Measurements from ENCODE around the gene FARP2.
"Not testable (repeated sequence)": the region's sequence is repeated elsewhere in the genome, so short reads cannot be mapped to it uniquely, and the experiment has no call there.

The FARP2 gene, protein sequence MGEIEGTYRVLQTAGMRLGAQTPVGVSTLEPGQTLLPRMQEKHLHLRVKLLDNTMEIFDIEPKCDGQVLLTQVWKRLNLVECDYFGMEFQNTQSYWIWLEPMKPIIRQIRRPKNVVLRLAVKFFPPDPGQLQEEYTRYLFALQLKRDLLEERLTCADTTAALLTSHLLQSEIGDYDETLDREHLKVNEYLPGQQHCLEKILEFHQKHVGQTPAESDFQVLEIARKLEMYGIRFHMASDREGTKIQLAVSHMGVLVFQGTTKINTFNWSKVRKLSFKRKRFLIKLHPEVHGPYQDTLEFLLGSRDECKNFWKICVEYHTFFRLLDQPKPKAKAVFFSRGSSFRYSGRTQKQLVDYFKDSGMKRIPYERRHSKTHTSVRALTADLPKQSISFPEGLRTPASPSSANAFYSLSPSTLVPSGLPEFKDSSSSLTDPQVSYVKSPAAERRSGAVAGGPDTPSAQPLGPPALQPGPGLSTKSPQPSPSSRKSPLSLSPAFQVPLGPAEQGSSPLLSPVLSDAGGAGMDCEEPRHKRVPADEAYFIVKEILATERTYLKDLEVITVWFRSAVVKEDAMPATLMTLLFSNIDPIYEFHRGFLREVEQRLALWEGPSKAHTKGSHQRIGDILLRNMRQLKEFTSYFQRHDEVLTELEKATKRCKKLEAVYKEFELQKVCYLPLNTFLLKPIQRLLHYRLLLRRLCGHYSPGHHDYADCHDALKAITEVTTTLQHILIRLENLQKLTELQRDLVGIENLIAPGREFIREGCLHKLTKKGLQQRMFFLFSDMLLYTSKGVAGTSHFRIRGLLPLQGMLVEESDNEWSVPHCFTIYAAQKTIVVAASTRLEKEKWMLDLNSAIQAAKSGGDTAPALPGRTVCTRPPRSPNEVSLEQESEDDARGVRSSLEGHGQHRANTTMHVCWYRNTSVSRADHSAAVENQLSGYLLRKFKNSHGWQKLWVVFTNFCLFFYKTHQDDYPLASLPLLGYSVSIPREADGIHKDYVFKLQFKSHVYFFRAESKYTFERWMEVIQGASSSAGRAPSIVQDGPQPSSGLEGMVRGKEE

GRCh38 chr2:241355983-241356870 lies at the start of gene FARP2:
Gene FARP2 (plus strand): TSS chr2:241356285. CDS start chr2:241373108, 16,823 bp downstream.
- DNase-seq: peak; percentile 98

DNA sequence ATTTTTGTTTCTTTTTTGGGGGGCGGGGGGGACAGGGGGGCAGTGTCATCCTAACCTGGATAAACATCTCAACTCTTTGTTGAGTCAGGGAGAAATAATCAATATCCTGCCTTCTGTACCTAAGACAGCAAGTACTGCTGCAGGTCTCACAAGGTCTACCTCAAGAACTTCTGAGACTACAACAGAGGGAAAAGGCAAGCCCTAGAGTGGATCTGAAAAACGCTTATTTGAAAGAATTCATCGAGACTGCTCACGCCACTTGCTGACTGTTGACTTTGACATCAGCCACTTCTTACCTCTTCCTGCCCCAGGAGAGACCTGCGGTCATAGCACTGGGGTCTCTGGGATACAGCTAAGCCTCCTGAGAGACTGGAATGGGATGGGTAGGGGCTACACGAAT lies 49.0 kb upstream of the FARP2 start:
- DNase-seq: no peak

GRCh38 chr2:241308267-241308666 lies 47.8 kb upstream of the FARP2 start:
- DNase-seq: no peak

GRCh38 chr2:241308832-241309500 lies 47.1 kb upstream of the FARP2 start:
- DNase-seq: no peak

DNA sequence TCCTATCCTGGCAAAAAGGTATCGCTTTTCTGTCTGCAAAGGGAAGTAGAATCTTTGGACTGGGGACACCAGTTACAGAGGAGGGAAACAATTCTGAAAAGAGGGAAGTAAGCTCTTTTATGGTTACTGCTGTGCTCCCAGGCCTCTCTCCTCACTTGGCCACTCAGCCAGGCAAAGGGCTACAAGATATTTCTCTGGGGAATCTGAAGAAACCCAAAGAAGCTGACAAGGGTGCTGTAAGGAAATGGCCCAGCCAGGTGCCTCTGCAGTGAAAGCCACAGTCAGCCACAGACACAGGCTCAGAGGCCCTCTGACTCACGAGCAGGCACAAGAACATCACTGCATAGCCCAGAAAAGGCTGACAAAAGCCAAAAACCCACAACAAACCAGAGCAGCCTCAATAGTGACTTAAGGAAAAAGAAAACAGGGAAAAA lies 46.4 kb upstream of the FARP2 start:
- peak; percentile 85 for DNase-seq

GRCh38 chr2:241310917-241311566 lies 45.0 kb upstream of the FARP2 start:
- DNase-seq: no peak

GRCh38 chr2:241312082-241312481 lies 44.0 kb upstream of the FARP2 start:
- no peak for DNase-seq

- DNase-seq: no peak
These were observed 42.5 kb upstream of the FARP2 start for GRCh38 chr2:241313543-241314095.

- DNase-seq: no peak
These were observed 41.6 kb upstream of the FARP2 start for GRCh38 chr2:241314226-241315092.

GRCh38 chr2:241315093-241315878 lies 40.8 kb upstream of the FARP2 start, which contains the start of gene HDLBP:
Gene HDLBP (minus strand): TSS chr2:241315672. CDS start chr2:241266869, 48,803 bp downstream.
- peak; percentile 100 for DNase-seq

DNA sequence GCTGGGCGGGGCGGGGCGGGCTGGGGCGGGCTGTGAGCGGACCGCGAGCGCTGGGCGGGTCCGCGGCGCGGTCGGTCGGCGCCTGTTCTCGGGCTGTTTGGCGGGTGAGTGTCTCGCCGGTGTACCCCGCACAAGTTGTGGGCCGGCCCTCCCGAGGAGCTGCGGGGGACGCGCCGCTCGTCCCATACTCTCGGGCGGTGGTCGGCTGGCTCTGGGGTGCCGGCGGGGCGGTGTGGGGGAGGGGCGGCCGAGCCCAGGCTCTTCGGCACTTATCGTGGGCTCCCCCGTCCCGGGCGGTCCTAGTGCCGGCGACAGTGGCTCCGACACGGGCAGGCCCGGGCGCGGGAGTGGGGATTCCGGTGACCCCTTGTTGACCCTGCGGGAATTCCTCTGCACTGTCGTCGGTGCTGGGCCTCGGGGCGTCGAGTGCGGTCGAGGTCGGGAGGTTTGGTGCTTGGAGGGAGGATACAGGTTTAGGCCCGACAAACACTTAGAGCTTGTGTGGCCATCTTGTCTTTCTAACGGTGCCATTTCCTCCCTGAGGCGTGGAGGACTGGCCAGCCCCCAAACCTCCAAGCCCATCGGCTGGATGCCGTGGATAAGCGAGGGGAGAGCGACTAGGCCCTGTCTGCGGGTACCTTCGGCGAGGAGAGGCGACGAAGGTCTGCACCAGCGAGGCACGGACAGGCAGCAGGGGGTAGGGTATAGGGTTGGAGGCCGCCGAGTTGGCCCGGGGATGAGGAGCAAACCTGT lies 40.0 kb upstream of the FARP2 start, which contains the start of gene SEPTIN2:
Gene SEPTIN2, plus strand, starts transcription at position 47 of the 753 bp plus-strand sequence. CDS start 8,308 bp downstream, outside the sequence.
- DNase-seq: peak; percentile 79

DNA sequence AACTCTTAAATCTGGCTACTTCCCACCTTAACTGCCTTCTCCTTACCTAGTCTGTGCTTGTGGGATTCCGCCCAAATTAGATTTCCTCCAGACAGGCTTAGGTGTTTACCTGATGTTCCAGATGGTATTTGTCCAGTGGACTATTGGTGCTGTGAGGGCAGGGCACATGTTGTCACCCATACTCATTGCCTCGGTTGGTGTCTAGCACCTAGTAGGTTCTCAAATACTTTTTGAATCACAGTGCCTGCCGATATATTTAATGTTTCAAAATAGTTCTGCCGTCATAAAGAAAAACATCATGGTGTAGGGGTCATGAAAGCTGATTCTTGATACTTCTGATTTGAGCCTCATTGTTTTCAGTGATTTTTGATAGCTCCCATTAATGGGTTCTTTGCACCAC lies 39.3 kb upstream of the FARP2 start:
- no peak for DNase-seq

GRCh38 chr2:241317391-241317790 lies 38.7 kb upstream of the FARP2 start:
- DNase-seq: no peak

DNA sequence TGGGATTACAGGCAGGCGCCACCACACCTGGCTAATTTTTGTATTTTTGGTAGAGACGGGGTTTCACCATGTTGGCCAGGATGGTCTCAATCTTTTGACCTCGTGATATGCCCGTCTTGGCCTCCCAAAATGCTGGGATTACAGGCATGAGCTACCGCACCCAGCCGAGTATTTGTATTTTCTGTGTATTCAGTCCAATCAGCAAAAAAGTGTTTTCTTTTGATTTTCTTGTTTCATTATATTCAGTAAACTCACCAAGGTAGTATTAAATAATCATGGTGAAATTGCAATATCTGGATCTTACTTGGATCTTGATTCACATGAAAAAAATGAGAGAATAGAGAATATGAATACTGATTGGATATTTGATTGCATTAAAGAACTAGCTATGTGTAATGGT lies 37.3 kb upstream of the FARP2 start:
- not testable (repeated sequence) for DNase-seq

GRCh38 chr2:241320394-241320793 lies 35.7 kb upstream of the FARP2 start:
- DNase-seq: no peak

GRCh38 chr2:241321033-241321432 lies 35.1 kb upstream of the FARP2 start:
- no peak for DNase-seq

DNA sequence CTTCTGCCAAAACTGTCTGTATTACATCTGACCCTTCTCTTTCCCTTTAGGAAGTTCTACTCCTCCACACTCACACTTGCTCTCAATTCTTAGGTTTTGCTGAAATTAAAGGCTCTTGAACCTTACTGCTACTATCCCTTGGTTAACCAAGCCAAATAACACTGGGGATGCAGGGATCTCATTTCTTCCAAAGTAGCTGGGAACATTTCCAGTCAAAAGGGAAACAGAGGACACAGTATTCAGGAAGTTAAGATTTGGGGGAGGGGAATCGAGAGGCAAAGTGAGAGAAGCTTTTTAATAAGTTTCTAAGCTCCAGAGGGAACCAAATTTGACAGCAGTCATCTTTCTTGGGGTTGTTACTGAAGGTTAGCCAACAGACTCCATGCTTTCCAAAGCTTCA lies 34.2 kb upstream of the FARP2 start:
- no peak for DNase-seq

DNA sequence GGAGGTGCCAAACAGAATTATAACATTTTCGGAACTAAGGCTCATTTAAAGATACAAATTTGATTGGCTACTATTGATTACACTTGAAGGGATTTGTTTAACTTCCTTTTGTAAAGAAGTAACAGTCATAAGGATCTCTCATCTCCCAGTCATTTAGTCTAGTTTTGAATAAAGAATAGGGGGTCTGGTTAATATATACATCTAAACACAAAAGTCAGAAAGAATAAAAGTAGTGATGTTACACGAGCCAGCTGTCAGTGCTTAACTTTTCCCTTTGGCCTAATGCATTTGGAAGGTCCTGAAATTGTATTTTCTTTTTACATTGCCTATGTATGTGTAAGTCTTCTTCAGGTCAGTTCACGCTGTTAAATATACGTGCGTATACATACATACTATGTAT lies 32.3 kb upstream of the FARP2 start:
- DNase-seq: no peak

Measured in CD4-positive, alpha-beta T cell treated with Interleukin-6 for 4 hours (primary cell).